Measurements from ENCODE around the gene RUNX3.

- no peak for TF ChIP-seq CTCF (IDR thresholded peaks at IDR 0.05)
- TF ChIP-seq POLR2A (IDR thresholded peaks at IDR 0.05), result no peak
Observed at GRCh38 chr1:24931146-24931467, 1.0 kb upstream of the RUNX3 start.

Measured in thyroid gland (tissue), 4 donors.